Fibroblast of pulmonary artery (primary cell): Measurements from ENCODE around the gene UBN1.
"Not testable (repeated sequence)": the region's sequence is repeated elsewhere in the genome, so short reads cannot be mapped to it uniquely, and the experiment has no call there.

Source experiments
- DNase-seq: peaks from one replicate; pipeline ENCODE4 v3.0.0-alpha.2; 2010; ENCODE audit warnings: low read depth
- H3K4me3 ChIP-seq: replicated peaks from 2 replicates; pipeline ENCODE4 v1.5.1; 2011; ENCODE audit warnings: low read depth, mild to moderate bottlenecking, control low read depth, low read length, moderate library complexity
- CTCF ChIP-seq: IDR thresholded peaks from 2 replicates; pipeline ENCODE4 v1.5.1; 2011; ENCODE audit warnings: mild to moderate bottlenecking, control low read depth, low read length, inconsistent platforms; ENCODE audit errors: missing control alignments

Gene UBN1

GRCh38 chr16:4925791-4926190 lies 78.5 kb downstream of the UBN1 start:
- no peak for TF ChIP-seq CTCF
- DNase-seq, result no peak
- no peak overlapping the region for H3K4me3 ChIP-seq

- DNase-seq, result no peak
- TF ChIP-seq CTCF, result no peak
- H3K4me3 ChIP-seq, result no peak overlapping the region
Measured at GRCh38 chr16:4926928-4927327, 79.6 kb downstream of the UBN1 start.

GRCh38 chr16:4927661-4928060 lies 80.4 kb downstream of the UBN1 start:
- H3K4me3 ChIP-seq, result no peak overlapping the region
- no peak for TF ChIP-seq CTCF

GRCh38 chr16:4928227-4928626 lies 80.9 kb downstream of the UBN1 start:
- DNase-seq, result no peak
- H3K4me3 ChIP-seq, result no peak overlapping the region
- no peak for TF ChIP-seq CTCF

More at GRCh38 chr16:4927661-4928060, 80.4 kb downstream of the UBN1 start:
- DNase-seq, result no peak

- not testable (repeated sequence) for DNase-seq, H3K4me3 ChIP-seq
Measured at GRCh38 chr16:4929619-4930018, 82.3 kb downstream of the UBN1 start.

GRCh38 chr16:4931381-4931780 lies 84.1 kb downstream of the UBN1 start:
- DNase-seq, result no peak
- no peak for TF ChIP-seq CTCF
- H3K4me3 ChIP-seq, result no peak overlapping the region
